ENCODE results near the gene YAE1. TPM values are rescaled to one million over a fixed set of nuclear protein-coding genes. Genes with fewer than 3 reads are reported as not detected.

The YAE1 gene
- total RNA-seq, 1 donor from 2014 or later, result 16.1 TPM

- POLR2A ChIA-PET, result no interaction called here
- Mint-ChIP-seq H3K4me3 (no peak overlapping the region), H3K27me3 (peaks cover 22% of the 10 kb centered on the region), H3K9me3 (no peaks in the 10 kb centered on the region), H3K4me1 (peaks cover 6% of the 10 kb centered on the region), H3K27ac (no peak overlapping the region), H3K36me3 (ENCODE audit: low read depth) (no peaks in the 10 kb centered on the region)
- DNase-seq (no peak), ATAC-seq (ENCODE audit: low read depth) (no peak)
- intact Hi-C loops (cut with micrococcal nuclease), result no loop called here
- TF ChIP-seq CTCF (IDR thresholded peaks at IDR 0.05), result no peak
- CTCF ChIA-PET, result no interaction called here
These were observed 48.1 kb downstream of the YAE1 start for GRCh38 chr7:39614299-39614698.

DNA sequence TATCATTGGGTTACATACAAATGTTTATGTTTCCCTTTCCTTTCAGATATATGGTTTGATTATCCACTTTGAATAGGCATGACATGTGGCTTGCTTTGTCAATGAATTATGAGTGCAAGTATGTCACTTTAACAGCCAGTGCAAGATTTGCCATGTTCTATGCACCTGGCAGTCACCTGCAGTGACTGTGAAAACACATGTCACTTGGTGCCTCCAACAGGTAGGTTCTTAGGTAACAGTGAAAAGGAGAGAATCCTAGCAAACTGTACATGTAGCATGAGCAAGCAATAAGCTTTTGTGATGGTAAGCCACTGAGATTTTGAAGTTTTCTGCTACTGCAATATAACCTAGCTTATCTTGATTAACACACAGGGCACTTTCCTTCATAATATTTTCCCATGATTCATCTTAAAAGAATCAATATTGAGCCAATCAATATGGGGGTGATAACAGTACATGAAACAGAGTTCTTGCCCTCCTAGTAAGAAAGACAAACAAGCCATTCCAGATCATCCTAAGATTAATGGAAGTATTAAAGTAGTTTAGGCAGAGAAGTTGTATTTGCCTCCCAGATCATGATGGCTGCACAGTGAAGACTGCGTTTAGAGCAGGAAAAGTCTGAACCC lies 49.3 kb downstream of the YAE1 start:
- Mint-ChIP-seq H3K4me3 (no peak overlapping the region), H3K27ac (no peak overlapping the region), H3K36me3 (ENCODE audit: low read depth) (no peaks in the 10 kb centered on the region), H3K4me1 (peaks cover 2% of the 10 kb centered on the region), H3K27me3 (peaks cover 18% of the 10 kb centered on the region), H3K9me3 (no peaks in the 10 kb centered on the region)
- DNase-seq (no peak), ATAC-seq (ENCODE audit: low read depth) (no peak)
- POLR2A ChIA-PET, result no interaction called here
- CTCF ChIA-PET, result no interaction called here
- intact Hi-C loops (cut with micrococcal nuclease), result no loop called here
- no peak for TF ChIP-seq CTCF (IDR thresholded peaks at IDR 0.05)

DNA sequence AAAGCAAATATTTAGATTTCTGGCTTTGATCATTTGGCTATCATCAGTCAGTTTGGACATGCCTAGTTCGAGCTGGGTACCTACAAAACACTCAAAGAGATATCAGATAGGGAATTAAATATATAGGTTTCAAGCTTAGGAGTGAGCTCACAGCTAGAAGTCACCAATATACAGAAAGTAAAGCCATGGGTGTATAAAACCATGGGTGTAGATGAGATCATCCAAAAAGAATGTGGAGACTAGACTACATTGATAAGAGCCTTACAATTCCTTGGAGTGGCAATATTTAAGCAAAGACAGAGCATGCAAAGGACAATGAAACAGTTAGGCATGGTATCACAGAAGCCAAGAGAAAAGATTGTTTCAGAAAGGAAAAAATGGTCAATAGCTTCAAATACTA lies 49.9 kb downstream of the YAE1 start:
- POLR2A ChIA-PET, result no interaction called here
- DNase-seq (no peak), ATAC-seq (ENCODE audit: low read depth) (no peak)
- intact Hi-C loops (cut with micrococcal nuclease), result no loop called here
- H3K4me1 Mint-ChIP-seq, result peaks cover 8% of the 10 kb centered on the region
- H3K4me3 Mint-ChIP-seq, result no peak overlapping the region
- no peak overlapping the region for H3K27ac Mint-ChIP-seq
- CTCF ChIA-PET, result no interaction called here
- TF ChIP-seq CTCF (IDR thresholded peaks at IDR 0.05), result no peak
- no peaks in the 10 kb centered on the region for H3K36me3 Mint-ChIP-seq (ENCODE audit: low read depth)
- H3K9me3 Mint-ChIP-seq, result no peaks in the 10 kb centered on the region
- peaks cover 11% of the 10 kb centered on the region for H3K27me3 Mint-ChIP-seq

- ChIA-PET CTCF (interaction anchor here (1.9 kb wide), 1 partner anchor 37 kb away, joined by 5 read pairs; no protein-coding TSS in a partner anchor), POLR2A (no interaction called here)
- no peak overlapping the region for H3K4me3 Mint-ChIP-seq
- H3K27me3 Mint-ChIP-seq, result peaks cover 10% of the 10 kb centered on the region
- no peaks in the 10 kb centered on the region for H3K9me3 Mint-ChIP-seq
- TF ChIP-seq CTCF (IDR thresholded peaks at IDR 0.05), result no peak
- DNase-seq (no peak), ATAC-seq (ENCODE audit: low read depth) (no peak)
- intact Hi-C loops (cut with micrococcal nuclease), result no loop called here
- no peaks in the 10 kb centered on the region for H3K36me3 Mint-ChIP-seq (ENCODE audit: low read depth)
- no peak overlapping the region for H3K27ac Mint-ChIP-seq
- peaks cover 16% of the 10 kb centered on the region for H3K4me1 Mint-ChIP-seq
These were observed 50.8 kb downstream of the YAE1 start for GRCh38 chr7:39617005-39617404.

DNA sequence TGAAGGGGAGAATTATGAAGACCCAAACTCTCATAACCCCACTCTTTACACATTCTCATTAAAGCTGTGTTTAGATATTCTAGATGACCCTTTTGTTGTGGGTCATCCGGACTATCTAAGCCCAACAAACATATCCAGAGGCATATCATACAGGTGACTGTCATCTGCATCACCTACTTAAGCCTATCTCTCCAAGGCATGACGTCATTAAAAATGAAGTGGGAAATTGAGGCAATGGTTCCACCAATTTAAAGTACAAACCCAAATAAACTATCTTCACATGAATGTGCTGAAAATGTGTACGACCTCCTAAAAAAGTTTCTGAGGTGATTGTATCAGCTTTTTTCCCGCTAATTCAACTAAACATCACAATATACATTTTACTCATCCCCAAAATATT lies 52.7 kb downstream of the YAE1 start:
- intact Hi-C loops (cut with micrococcal nuclease), result no loop called here
- Mint-ChIP-seq H3K4me3 (no peak overlapping the region), H3K9me3 (no peaks in the 10 kb centered on the region), H3K27ac (no peak overlapping the region), H3K4me1 (peaks cover 25% of the 10 kb centered on the region), H3K27me3 (peaks cover 7% of the 10 kb centered on the region), H3K36me3 (ENCODE audit: low read depth) (peaks cover 1% of the 10 kb centered on the region)
- POLR2A ChIA-PET, result no interaction called here
- no peak for ATAC-seq (ENCODE audit: low read depth)
- CTCF ChIA-PET, result no interaction called here
- TF ChIP-seq CTCF (IDR thresholded peaks at IDR 0.05), result no peak
- no peak for DNase-seq
